Prostate gland (tissue), 2 donors: Measurements from ENCODE around the gene MAML3.

Experiments used
- POLR2A ChIP-seq: fragments of 450-650 bp; IDR thresholded peaks from one replicate; pipeline ENCODE4 v1.6.1; 2016; ENCODE audit warnings: antibody characterized with exemption, mild to moderate bottlenecking
- TF ChIP-seq, protein P1 (sequence below), 4 experiments: fragments of 200-600 bp in 2 of 4; fragments of 450-650 bp in 2 of 4; sonication (generic) in 2 of 4; IDR thresholded peaks; 1 replicate in 3 of 4; 2 replicates in 1 of 4; pipeline ENCODE4 v1.5.1; 2016 to 2019; ENCODE audit warnings: antibody characterized with exemption in 4 of 4, mild to moderate bottlenecking in 2 of 4, moderate library complexity in 2 of 4

DNA sequence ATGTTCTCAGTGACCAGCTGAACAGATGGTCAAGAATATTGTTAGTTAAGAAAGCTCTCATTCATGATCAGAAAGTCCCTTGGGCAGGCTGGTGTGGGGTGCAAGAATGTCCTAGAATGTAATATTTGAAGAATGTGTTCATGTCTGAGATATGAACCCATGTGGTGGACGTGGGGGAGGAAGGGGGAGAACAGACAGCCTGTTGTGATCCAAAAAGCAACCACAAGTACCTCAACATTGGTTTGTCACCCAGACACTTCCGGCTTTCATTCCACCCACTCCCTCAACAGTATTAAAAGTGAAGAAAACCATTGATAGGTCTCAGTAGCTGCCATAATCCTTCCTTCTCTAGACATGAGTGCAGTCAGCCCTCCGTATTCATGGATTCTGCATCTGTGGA is 82.2 kb downstream of the MAML3 start:
- TF ChIP-seq, protein P1, sequence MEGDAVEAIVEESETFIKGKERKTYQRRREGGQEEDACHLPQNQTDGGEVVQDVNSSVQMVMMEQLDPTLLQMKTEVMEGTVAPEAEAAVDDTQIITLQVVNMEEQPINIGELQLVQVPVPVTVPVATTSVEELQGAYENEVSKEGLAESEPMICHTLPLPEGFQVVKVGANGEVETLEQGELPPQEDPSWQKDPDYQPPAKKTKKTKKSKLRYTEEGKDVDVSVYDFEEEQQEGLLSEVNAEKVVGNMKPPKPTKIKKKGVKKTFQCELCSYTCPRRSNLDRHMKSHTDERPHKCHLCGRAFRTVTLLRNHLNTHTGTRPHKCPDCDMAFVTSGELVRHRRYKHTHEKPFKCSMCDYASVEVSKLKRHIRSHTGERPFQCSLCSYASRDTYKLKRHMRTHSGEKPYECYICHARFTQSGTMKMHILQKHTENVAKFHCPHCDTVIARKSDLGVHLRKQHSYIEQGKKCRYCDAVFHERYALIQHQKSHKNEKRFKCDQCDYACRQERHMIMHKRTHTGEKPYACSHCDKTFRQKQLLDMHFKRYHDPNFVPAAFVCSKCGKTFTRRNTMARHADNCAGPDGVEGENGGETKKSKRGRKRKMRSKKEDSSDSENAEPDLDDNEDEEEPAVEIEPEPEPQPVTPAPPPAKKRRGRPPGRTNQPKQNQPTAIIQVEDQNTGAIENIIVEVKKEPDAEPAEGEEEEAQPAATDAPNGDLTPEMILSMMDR (IDR thresholded peaks at IDR 0.05): no peak
- no peak for TF ChIP-seq POLR2A
